Measurements from ENCODE around the gene FBLIM1. TPM values are rescaled to one million over a fixed set of nuclear protein-coding genes. Genes with fewer than 3 reads are reported as not detected.

The FBLIM1 gene
- total RNA-seq, 3 donors from 2014 or later, result 17.4 to 73.4 (median 42.6) TPM

GRCh38 chr1:15775706-15776105 is 17.1 kb downstream of the FBLIM1 start:
- Histone ChIP-seq H3K4me1 (no peaks in the 10 kb centered on the region), H3K9me3 (no peaks in the 10 kb centered on the region), H3K27ac (no peak overlapping the region), H3K36me3 (no peaks in the 10 kb centered on the region), H3K27me3 (no peaks in the 10 kb centered on the region), H3K4me3 (no peak overlapping the region)
- intact Hi-C loops (cut with DNase I; ENCODE audit: low total_unique reads), result no loop called here
- TF ChIP-seq CTCF (IDR thresholded peaks at IDR 0.05) (no peak), POLR2AphosphoS5 (IDR thresholded peaks at IDR 0.05) (no peak), POLR2A (IDR thresholded peaks at IDR 0.05) (no peak)
- DNase-seq (ENCODE audit: low spot score in 2 of 2), result no peak

- no peaks in the 10 kb centered on the region for H3K27me3 ChIP-seq
- intact Hi-C loops (cut with DNase I; ENCODE audit: low total_unique reads), result no loop called here
- no peaks in the 10 kb centered on the region for H3K36me3 ChIP-seq
- no peak for DNase-seq (ENCODE audit: low spot score in 2 of 2)
- no peak overlapping the region for H3K4me3 ChIP-seq
- H3K4me1 ChIP-seq, result no peaks in the 10 kb centered on the region
- TF ChIP-seq POLR2AphosphoS5 (IDR thresholded peaks at IDR 0.05) (no peak), POLR2A (IDR thresholded peaks at IDR 0.05) (no peak)
- H3K27ac ChIP-seq, result no peak overlapping the region
- no peaks in the 10 kb centered on the region for H3K9me3 ChIP-seq
Observed at GRCh38 chr1:15777909-15778707, 19.5 kb downstream of the FBLIM1 start.

- Histone ChIP-seq H3K4me3 (no peak overlapping the region), H3K27ac (no peak overlapping the region), H3K36me3 (no peaks in the 10 kb centered on the region), H3K4me1 (no peaks in the 10 kb centered on the region), H3K9me3 (no peaks in the 10 kb centered on the region), H3K27me3 (no peaks in the 10 kb centered on the region)
- DNase-seq (ENCODE audit: low spot score in 2 of 2), result no peak
- no peak for TF ChIP-seq CTCF (IDR thresholded peaks at IDR 0.05)
- TF ChIP-seq POLR2A (IDR thresholded peaks at IDR 0.05), result no peak
- no peak for TF ChIP-seq POLR2AphosphoS5 (IDR thresholded peaks at IDR 0.05)
- intact Hi-C loops (cut with DNase I; ENCODE audit: low total_unique reads), result no loop called here
Observed at GRCh38 chr1:15785683-15786082, 27.1 kb downstream of the FBLIM1 start.

- intact Hi-C loops (cut with DNase I; ENCODE audit: low total_unique reads), result no loop called here
- peak overlapping the region; percentile 5 to 33 for H3K27ac ChIP-seq
- TF ChIP-seq POLR2A (IDR thresholded peaks at IDR 0.05), result no peak
- no peak for TF ChIP-seq POLR2AphosphoS5 (IDR thresholded peaks at IDR 0.05)
- no peak for TF ChIP-seq CTCF (IDR thresholded peaks at IDR 0.05)
Observed at GRCh38 chr1:15786581-15786980, 28.0 kb downstream of the FBLIM1 start.

GRCh38 chr1:15788624-15789301 is 30.2 kb downstream of the FBLIM1 start:
- Histone ChIP-seq H3K27me3 (no peaks in the 10 kb centered on the region), H3K4me1 (no peaks in the 10 kb centered on the region), H3K27ac (peak overlapping the region; percentile 19 to 36), H3K9me3 (no peaks in the 10 kb centered on the region), H3K4me3 (no peak overlapping the region), H3K36me3 (no peaks in the 10 kb centered on the region)
- intact Hi-C loops (cut with DNase I; ENCODE audit: low total_unique reads), result no loop called here
- no peak for DNase-seq (ENCODE audit: low spot score in 2 of 2)
- no peak for TF ChIP-seq POLR2A (IDR thresholded peaks at IDR 0.05)
- no peak for TF ChIP-seq CTCF (IDR thresholded peaks at IDR 0.05)
- TF ChIP-seq POLR2AphosphoS5 (IDR thresholded peaks at IDR 0.05), result no peak

More at GRCh38 chr1:15786581-15786980, 28.0 kb downstream of the FBLIM1 start:
- DNase-seq (ENCODE audit: low spot score in 2 of 2), result no peak
- Histone ChIP-seq H3K27me3 (no peaks in the 10 kb centered on the region), H3K4me1 (no peaks in the 10 kb centered on the region), H3K36me3 (no peaks in the 10 kb centered on the region), H3K4me3 (no peak overlapping the region), H3K9me3 (no peaks in the 10 kb centered on the region)

All from breast epithelium (tissue), 4 donors.